Neutrophil (primary cell): ENCODE data around the gene CDK5.
A peak's percentile ranks its signal among the peaks of the same experiment; 100 is the strongest.

Experiments
- H3K27ac ChIP-seq: fragments of 200-600 bp; sonication (generic); 2 replicates; pipeline ENCODE4 v1.5.1; 2016; ENCODE audit warnings: mild to moderate bottlenecking, moderate library complexity
- H3K27me3 ChIP-seq: fragments of 200-600 bp; sonication (generic); 2 replicates; pipeline ENCODE4 v1.6.0; 2016; ENCODE audit warnings: mild to moderate bottlenecking
- H3K36me3 ChIP-seq: fragments of 200-600 bp; sonication (generic); 2 replicates; pipeline ENCODE4 v1.5.1; 2017
- H3K4me1 ChIP-seq, 2 experiments: fragments of 200-600 bp in 1 of 2; sonication (generic) in 1 of 2; 1 replicate in 1 of 2; 2 replicates in 1 of 2; pipeline versions ENCODE4 v1.5.1 to v1.6.1; 2013 to 2016; ENCODE audit warnings: low read depth in 1 of 2, low read length in 1 of 2, mild to moderate bottlenecking in 1 of 2, moderate library complexity in 1 of 2; ENCODE audit not compliant: control insufficient read depth in 1 of 2, insufficient read depth in 1 of 2
- H3K4me3 ChIP-seq, 2 experiments: fragments of 200-600 bp in 1 of 2; sonication (generic) in 1 of 2; 1 replicate in 1 of 2; 2 replicates in 1 of 2; pipeline ENCODE4 v1.5.1; 2013 to 2016; ENCODE audit warnings: low read depth in 1 of 2, low read length in 1 of 2, mild to moderate bottlenecking in 1 of 2, moderate library complexity in 1 of 2
- H3K9me3 ChIP-seq: fragments of 200-600 bp; sonication (generic); 2 replicates; pipeline ENCODE4 v1.5.1; 2016
- TF ChIP-seq, protein P1 (sequence below): fragments of 200-600 bp; sonication (generic); IDR thresholded peaks from 2 replicates; pipeline ENCODE4 v1.5.1; 2016; ENCODE audit warnings: antibody characterized with exemption

The CDK5 gene

DNA sequence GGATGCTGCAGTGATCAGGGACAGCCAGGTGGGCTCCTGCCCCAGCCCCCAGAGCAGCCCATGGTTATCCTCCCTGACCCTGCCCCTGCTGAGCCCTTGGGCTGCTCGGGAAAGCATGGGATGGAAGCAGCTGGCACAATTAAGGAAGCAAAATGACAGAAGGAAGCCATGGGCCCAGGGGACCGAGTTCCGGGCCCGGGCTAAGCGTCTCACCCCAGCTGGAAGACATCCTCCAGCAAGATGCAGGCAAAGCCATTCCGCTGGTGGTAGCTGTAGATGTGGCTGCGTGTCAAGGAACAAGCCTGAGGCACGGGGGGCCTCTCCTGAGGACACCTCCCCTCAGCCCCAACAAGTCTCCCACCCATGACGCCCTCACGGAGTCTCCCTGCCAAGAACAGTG, 34.5 kb downstream of the CDK5 start:
- Histone ChIP-seq H3K27ac (no peak overlapping the region), H3K9me3 (no peaks in the 10 kb centered on the region), H3K4me1 (peaks cover 12 to 16% of the 10 kb centered on the region in 2 experiments), H3K4me3 (no peak overlapping the region), H3K27me3 (peaks cover 77% of the 10 kb centered on the region), H3K36me3 (no peaks in the 10 kb centered on the region)
- TF ChIP-seq, protein P1, sequence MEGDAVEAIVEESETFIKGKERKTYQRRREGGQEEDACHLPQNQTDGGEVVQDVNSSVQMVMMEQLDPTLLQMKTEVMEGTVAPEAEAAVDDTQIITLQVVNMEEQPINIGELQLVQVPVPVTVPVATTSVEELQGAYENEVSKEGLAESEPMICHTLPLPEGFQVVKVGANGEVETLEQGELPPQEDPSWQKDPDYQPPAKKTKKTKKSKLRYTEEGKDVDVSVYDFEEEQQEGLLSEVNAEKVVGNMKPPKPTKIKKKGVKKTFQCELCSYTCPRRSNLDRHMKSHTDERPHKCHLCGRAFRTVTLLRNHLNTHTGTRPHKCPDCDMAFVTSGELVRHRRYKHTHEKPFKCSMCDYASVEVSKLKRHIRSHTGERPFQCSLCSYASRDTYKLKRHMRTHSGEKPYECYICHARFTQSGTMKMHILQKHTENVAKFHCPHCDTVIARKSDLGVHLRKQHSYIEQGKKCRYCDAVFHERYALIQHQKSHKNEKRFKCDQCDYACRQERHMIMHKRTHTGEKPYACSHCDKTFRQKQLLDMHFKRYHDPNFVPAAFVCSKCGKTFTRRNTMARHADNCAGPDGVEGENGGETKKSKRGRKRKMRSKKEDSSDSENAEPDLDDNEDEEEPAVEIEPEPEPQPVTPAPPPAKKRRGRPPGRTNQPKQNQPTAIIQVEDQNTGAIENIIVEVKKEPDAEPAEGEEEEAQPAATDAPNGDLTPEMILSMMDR, result no peak

DNA sequence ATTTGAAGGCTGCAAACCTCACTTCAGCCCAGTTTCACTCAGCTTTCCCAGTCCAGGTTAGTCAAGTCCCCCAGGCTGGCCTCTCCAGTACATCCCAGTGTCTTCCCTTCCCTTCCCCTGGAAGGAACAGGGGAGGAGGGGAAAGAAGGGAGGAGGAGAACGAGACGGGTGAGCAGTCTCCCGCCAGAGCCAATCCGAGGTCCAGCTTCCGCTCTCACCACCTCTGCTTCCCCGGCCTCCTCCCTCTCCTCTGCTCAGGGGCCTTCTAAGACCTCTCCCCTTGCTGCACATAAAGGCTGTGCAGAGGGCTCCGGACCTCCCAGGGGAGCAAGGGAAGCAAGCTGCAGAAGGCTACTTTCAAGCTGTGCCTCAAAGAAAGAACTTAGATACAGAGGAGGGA, 37.5 kb downstream of the CDK5 start:
- TF ChIP-seq, protein P1, result no peak
- Histone ChIP-seq H3K4me1 (peaks cover 9 to 11% of the 10 kb centered on the region in 2 experiments), H3K9me3 (no peaks in the 10 kb centered on the region), H3K27ac (no peak overlapping the region), H3K27me3 (peaks cover 88% of the 10 kb centered on the region), H3K4me3 (no peak overlapping the region), H3K36me3 (no peaks in the 10 kb centered on the region)

DNA sequence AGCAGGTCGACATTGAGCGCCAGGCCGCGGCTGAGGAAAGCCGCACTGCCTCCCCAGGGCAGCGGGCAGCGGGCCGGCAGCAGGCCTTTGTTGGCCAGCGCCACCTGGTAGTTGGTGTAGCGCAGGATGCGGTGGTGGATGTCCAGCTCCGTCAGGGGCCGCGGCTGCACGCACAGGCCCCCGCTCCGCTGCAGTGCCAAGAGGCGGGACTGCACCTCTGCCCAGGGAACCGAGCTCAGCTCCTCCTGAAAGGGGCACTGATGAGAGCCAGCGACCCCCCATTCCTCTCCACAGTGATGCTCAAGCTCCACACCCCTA, 38.6 kb downstream of the CDK5 start:
- Histone ChIP-seq H3K4me1 (peaks cover 13 to 18% of the 10 kb centered on the region in 2 experiments), H3K36me3 (no peaks in the 10 kb centered on the region), H3K9me3 (no peaks in the 10 kb centered on the region), H3K4me3 (no peak overlapping the region), H3K27ac (no peak overlapping the region), H3K27me3 (peaks cover 100% of the 10 kb centered on the region)
- TF ChIP-seq, protein P1, result no peak

DNA sequence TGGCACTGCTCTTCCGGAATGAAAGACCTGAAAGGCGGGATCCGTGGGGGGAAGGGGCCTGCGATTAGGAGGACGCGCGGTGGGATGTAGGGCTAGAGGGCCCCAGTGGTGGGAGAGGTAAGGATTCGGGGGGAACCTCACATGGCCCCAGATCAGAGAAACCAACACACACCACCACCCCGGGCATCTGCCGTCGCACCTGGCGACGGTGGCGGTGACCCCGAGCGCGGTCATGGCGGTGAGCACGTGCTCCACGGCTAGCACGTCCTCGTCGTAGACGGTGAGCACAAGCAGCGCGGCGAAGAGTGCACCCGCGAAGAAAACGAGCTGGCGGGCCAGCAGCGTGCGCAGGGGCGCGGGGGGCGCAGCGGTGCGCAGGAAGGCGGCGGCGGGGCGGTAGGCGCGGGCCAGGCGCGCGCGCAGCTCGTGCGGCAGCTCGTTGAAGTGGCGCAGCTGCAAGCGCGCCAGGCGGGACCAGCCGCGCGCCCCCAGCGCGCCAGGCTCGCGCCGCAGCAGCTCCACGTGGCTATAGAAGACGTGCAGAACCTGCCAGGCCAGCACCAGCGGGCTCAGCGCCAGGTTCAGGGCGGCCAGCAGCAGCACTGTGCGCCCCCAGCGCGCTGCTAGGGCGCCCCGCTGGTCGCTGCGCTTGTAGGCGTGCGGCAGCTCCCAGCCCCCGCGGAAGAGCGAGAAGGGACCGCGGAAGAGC, 39.1 kb downstream of the CDK5 start:
- Histone ChIP-seq H3K27ac (no peak overlapping the region), H3K27me3 (peaks cover 100% of the 10 kb centered on the region)

DNA sequence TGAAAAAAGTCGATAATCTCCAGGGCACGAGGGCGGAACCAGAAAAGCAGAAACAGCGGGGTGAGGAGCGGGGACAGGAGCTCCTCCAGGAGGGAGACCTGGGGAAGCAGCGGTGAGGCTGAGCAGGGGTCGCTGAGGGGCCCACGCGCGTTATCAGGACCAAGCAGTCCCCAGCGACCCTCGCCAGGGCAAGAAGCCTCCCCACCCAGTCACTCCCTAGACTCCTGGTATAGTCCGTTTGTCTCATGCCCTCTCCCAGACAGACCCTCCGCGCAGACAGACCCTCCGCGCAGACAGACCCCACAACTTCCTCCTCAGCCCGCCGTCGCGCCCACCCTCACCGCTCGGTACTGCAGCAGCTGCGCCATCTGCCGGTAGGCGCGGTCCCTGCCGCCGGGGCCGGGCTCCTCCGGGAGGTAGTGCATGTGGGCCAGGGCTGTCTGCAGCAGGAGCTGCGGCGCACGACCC, 39.7 kb downstream of the CDK5 start:
- Histone ChIP-seq H3K4me3 (peak overlapping the region in 1 of 2 experiments; percentile 4), H3K4me1 (peaks cover 20 to 22% of the 10 kb centered on the region in 2 experiments), H3K27ac (no peak overlapping the region), H3K36me3 (no peaks in the 10 kb centered on the region), H3K27me3 (peaks cover 100% of the 10 kb centered on the region), H3K9me3 (no peaks in the 10 kb centered on the region)
- TF ChIP-seq, protein P1, result peak; percentile 60

More for the DNA sequence above, 39.1 kb downstream of the CDK5 start:
- Histone ChIP-seq H3K4me3 (peak overlapping the region in 1 of 2 experiments; percentile 4), H3K9me3 (no peaks in the 10 kb centered on the region), H3K4me1 (peaks cover 18 to 22% of the 10 kb centered on the region in 2 experiments), H3K36me3 (no peaks in the 10 kb centered on the region)
- TF ChIP-seq, protein P1, result no peak
